Measurements from ENCODE around the gene CBR1.

The CBR1 gene

GRCh38 chr21:36059823-36060158, 10.0 kb upstream of the CBR1 start:
- Histone ChIP-seq H3K36me3 (ENCODE audit: insufficient read depth, low read length) (peaks cover 38% of the 10 kb centered on the region), H3K27ac (peak overlapping the region; percentile 72), H3K4me3 (peak overlapping the region; percentile 100), H3K9ac (ENCODE audit: insufficient read length) (peak overlapping the region; percentile 82), H3K9me3 (ENCODE audit: low read depth, low read length) (no peaks in the 10 kb centered on the region)
- TF ChIP-seq FOXP2 (optimal IDR thresholded peaks at IDR 0.05; ENCODE audit: control extremely low read depth, extremely low read length, insufficient read depth) (no peak), POLR2AphosphoS5 (IDR thresholded peaks at IDR 0.05; ENCODE audit: borderline replicate concordance, low read depth, low read length) (no peak), EZH2 (IDR thresholded peaks at IDR 0.05) (no peak)
- DNase-seq (ENCODE audit: low read depth, low spot score), result no peak

- Histone ChIP-seq H3K9me3 (ENCODE audit: low read depth, low read length) (no peaks in the 10 kb centered on the region), H3K4me3 (peak within 1 kb of the TSS; percentile 100), H3K27ac (peak within 1 kb of the TSS; percentile 72), H3K36me3 (ENCODE audit: insufficient read depth, low read length) (peaks cover 32% of the 10 kb centered on the region), H3K9ac (ENCODE audit: insufficient read length) (peak within 1 kb of the TSS; percentile 82)
- DNase-seq (ENCODE audit: low read depth, low spot score), result peak; percentile 73
- no peak for TF ChIP-seq FOXP2 (optimal IDR thresholded peaks at IDR 0.05; ENCODE audit: control extremely low read depth, extremely low read length, insufficient read depth)
- peak; percentile 84; the same call in 1 of the 2 replicates for TF ChIP-seq POLR2AphosphoS5 (IDR thresholded peaks at IDR 0.05; ENCODE audit: borderline replicate concordance, low read depth, low read length)
- TF ChIP-seq EZH2 (IDR thresholded peaks at IDR 0.05), result no peak
Measured at GRCh38 chr21:36060159-36060921, 9.5 kb upstream of the CBR1 start, which contains the start of gene SETD4. SETD4 (minus strand) TSS chr21:36060526; CDS start chr21:36058888, 1,638 bp downstream.

- Histone ChIP-seq H3K27ac (no peak overlapping the region), H3K4me3 (no peak overlapping the region; the same call in 1 of the 2 replicates), H3K9ac (ENCODE audit: insufficient read length) (no peak overlapping the region), H3K36me3 (ENCODE audit: insufficient read depth, low read length) (peaks cover 21% of the 10 kb centered on the region), H3K9me3 (ENCODE audit: low read depth, low read length) (no peaks in the 10 kb centered on the region)
- TF ChIP-seq FOXP2 (optimal IDR thresholded peaks at IDR 0.05; ENCODE audit: control extremely low read depth, extremely low read length, insufficient read depth) (no peak), POLR2AphosphoS5 (IDR thresholded peaks at IDR 0.05; ENCODE audit: borderline replicate concordance, low read depth, low read length) (no peak), EZH2 (IDR thresholded peaks at IDR 0.05) (no peak)
- no peak for DNase-seq (ENCODE audit: low read depth, low spot score)
Measured at GRCh38 chr21:36061445-36061844, 8.4 kb upstream of the CBR1 start.

GRCh38 chr21:36063375-36064084, 6.3 kb upstream of the CBR1 start:
- Histone ChIP-seq H3K9ac (ENCODE audit: insufficient read length) (no peak overlapping the region), H3K36me3 (ENCODE audit: insufficient read depth, low read length) (peaks cover 4% of the 10 kb centered on the region), H3K4me3 (no peak overlapping the region), H3K27ac (no peak overlapping the region), H3K9me3 (ENCODE audit: low read depth, low read length) (peaks cover 2% of the 10 kb centered on the region; the same call in 1 of the 2 replicates)
- no peak for DNase-seq (ENCODE audit: low read depth, low spot score)
- no peak for TF ChIP-seq POLR2AphosphoS5 (IDR thresholded peaks at IDR 0.05; ENCODE audit: borderline replicate concordance, low read depth, low read length)

GRCh38 chr21:36064085-36064460, 5.8 kb upstream of the CBR1 start:
- TF ChIP-seq FOXP2 (optimal IDR thresholded peaks at IDR 0.05; ENCODE audit: control extremely low read depth, extremely low read length, insufficient read depth) (no peak), POLR2AphosphoS5 (IDR thresholded peaks at IDR 0.05; ENCODE audit: borderline replicate concordance, low read depth, low read length) (no peak), EZH2 (IDR thresholded peaks at IDR 0.05) (no peak)
- no peak overlapping the region for H3K4me3 ChIP-seq

GRCh38 chr21:36065497-36066036, 4.3 kb upstream of the CBR1 start:
- peaks cover 8% of the 10 kb centered on the region; the same call in 1 of the 2 replicates for H3K36me3 ChIP-seq (ENCODE audit: insufficient read depth, low read length)
- H3K4me3 ChIP-seq, result peak overlapping the region; percentile 33; the same call in 1 of the 2 replicates
- peaks cover 10% of the 10 kb centered on the region; the same call in 1 of the 2 replicates for H3K9me3 ChIP-seq (ENCODE audit: low read depth, low read length)
- TF ChIP-seq FOXP2 (optimal IDR thresholded peaks at IDR 0.05; ENCODE audit: control extremely low read depth, extremely low read length, insufficient read depth), result no peak
- no peak for TF ChIP-seq POLR2AphosphoS5 (IDR thresholded peaks at IDR 0.05; ENCODE audit: borderline replicate concordance, low read depth, low read length)
- TF ChIP-seq EZH2 (IDR thresholded peaks at IDR 0.05), result no peak
- peak overlapping the region; percentile 81; the same call in 1 of the 2 replicates for H3K27ac ChIP-seq
- DNase-seq (ENCODE audit: low read depth, low spot score), result no peak
- no peak overlapping the region for H3K9ac ChIP-seq (ENCODE audit: insufficient read length)

More at GRCh38 chr21:36064085-36064460, 5.8 kb upstream of the CBR1 start:
- DNase-seq (ENCODE audit: low read depth, low spot score), result no peak
- Histone ChIP-seq H3K27ac (no peak overlapping the region), H3K9ac (ENCODE audit: insufficient read length) (no peak overlapping the region), H3K9me3 (ENCODE audit: low read depth, low read length) (peaks cover 6% of the 10 kb centered on the region; the same call in 1 of the 2 replicates), H3K36me3 (ENCODE audit: insufficient read depth, low read length) (peaks cover 4% of the 10 kb centered on the region; the same call in 1 of the 2 replicates)

GRCh38 chr21:36068748-36069398, 951 bp upstream of the CBR1 start:
- Histone ChIP-seq H3K36me3 (ENCODE audit: insufficient read depth, low read length) (peaks cover 33% of the 10 kb centered on the region), H3K27ac (peak overlapping the region; percentile 93), H3K4me3 (peak overlapping the region; percentile 82), H3K9ac (ENCODE audit: insufficient read length) (no peak overlapping the region), H3K9me3 (ENCODE audit: low read depth, low read length) (peaks cover 10% of the 10 kb centered on the region; the same call in 1 of the 2 replicates)
- TF ChIP-seq FOXP2 (optimal IDR thresholded peaks at IDR 0.05; ENCODE audit: control extremely low read depth, extremely low read length, insufficient read depth) (no peak), EZH2 (IDR thresholded peaks at IDR 0.05) (no peak), POLR2AphosphoS5 (IDR thresholded peaks at IDR 0.05; ENCODE audit: borderline replicate concordance, low read depth, low read length) (no peak)
- DNase-seq (ENCODE audit: low read depth, low spot score), result no peak
